HG03060 (cell line): ENCODE results near the gene GTF2I.
"Not testable (repeated sequence)": the region's sequence is repeated elsewhere in the genome, so short reads cannot be mapped to it uniquely, and the experiment has no call there.

Experiments used
- ATAC-seq: cut with Tn5 transposase; IDR thresholded peaks from one replicate; pipeline ENCODE4 v1.9.1; 2021; ENCODE audit warnings: low read depth, moderate number of reproducible peaks; ENCODE audit not compliant: unreplicated experiment

GTF2I gene

GRCh38 chr7:74657692-74658177 is at the start of gene GTF2I:
Gene GTF2I (plus strand): TSS chr7:74657718. CDS start chr7:74689129, 31,411 bp downstream.
- ATAC-seq, result no peak

- no peak for ATAC-seq
Observed at GRCh38 chr7:74612015-74612829, 45.3 kb upstream of the GTF2I start.

GRCh38 chr7:74615933-74616780 is 41.4 kb upstream of the GTF2I start:
- no peak for ATAC-seq

GRCh38 chr7:74617180-74617744 is 40.3 kb upstream of the GTF2I start:
- no peak for ATAC-seq

GRCh38 chr7:74619235-74619860 is 38.2 kb upstream of the GTF2I start:
- ATAC-seq, result no peak

GRCh38 chr7:74622228-74622749 is 35.2 kb upstream of the GTF2I start:
- ATAC-seq, result no peak

- ATAC-seq, result no peak
Observed at GRCh38 chr7:74623135-74623534, 34.4 kb upstream of the GTF2I start.

GRCh38 chr7:74625446-74625845 is 32.1 kb upstream of the GTF2I start:
- ATAC-seq, result no peak

GRCh38 chr7:74627661-74628411 is 29.7 kb upstream of the GTF2I start:
- no peak for ATAC-seq

GRCh38 chr7:74632505-74632904 is 25.0 kb upstream of the GTF2I start:
- ATAC-seq, result no peak

GRCh38 chr7:74633451-74633921 is 24.0 kb upstream of the GTF2I start:
- no peak for ATAC-seq

- no peak for ATAC-seq
Observed at GRCh38 chr7:74637745-74638144, 19.8 kb upstream of the GTF2I start.

GRCh38 chr7:74650055-74650454 is 7.5 kb upstream of the GTF2I start:
- peak; percentile 51 for ATAC-seq

- ATAC-seq, result peak; percentile 29
Observed at GRCh38 chr7:74650493-74651132, 6.9 kb upstream of the GTF2I start.

GRCh38 chr7:74651133-74651504 is 6.4 kb upstream of the GTF2I start:
- ATAC-seq, result not testable (repeated sequence)

- ATAC-seq, result no peak
Observed at GRCh38 chr7:74653686-74654181, 3.8 kb upstream of the GTF2I start.

- ATAC-seq, result no peak
Observed at GRCh38 chr7:74654811-74655210, 2.7 kb upstream of the GTF2I start.

GRCh38 chr7:74655324-74655723 is 2.2 kb upstream of the GTF2I start:
- ATAC-seq, result no peak
